HG03378 (cell line): ENCODE data around the gene PAWR.
"Not testable (repeated sequence)": the region's sequence is repeated elsewhere in the genome, so short reads cannot be mapped to it uniquely, and the experiment has no call there.

Source experiments
- ATAC-seq: cut with Tn5 transposase; IDR thresholded peaks from one replicate; pipeline ENCODE4 v1.9.1; 2021; ENCODE audit warnings: mild to moderate bottlenecking, moderate library complexity; ENCODE audit not compliant: unreplicated experiment

PAWR gene

DNA sequence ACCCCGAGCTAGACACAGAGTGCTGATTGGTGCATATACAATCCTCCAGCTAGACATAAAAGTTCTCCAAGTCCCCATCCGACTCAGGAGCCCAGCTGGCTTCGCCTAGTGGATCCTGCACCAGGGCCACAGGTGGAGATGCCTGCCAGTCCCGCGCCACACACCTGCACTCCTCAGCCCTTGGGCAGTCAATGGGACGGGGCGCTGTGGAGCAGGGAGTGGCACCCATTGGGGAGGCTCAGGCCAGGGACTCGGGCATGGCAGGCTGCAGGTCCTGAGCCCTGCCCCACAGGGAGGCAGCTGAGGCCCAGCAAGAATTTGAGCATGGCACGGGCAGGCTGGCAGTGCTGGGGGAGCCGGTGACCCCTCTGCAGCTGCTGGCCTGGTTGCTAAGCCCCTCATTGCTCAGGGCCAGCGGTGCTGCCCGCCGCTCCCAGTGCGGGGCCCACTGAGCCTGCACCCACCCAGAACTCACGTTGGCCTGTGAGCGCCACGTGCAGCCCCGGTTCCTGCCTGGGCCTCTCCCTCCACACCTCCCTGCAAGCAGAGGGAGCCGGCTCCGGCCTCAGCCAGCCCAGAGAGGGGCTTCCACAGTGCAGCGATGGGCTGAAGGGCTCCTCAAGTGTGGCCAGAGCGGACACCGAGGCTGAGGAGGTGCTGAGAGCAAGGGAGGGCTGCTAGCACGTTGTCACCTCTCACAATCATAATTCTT is 136.7 kb downstream of the PAWR start:
- no peak for ATAC-seq

DNA sequence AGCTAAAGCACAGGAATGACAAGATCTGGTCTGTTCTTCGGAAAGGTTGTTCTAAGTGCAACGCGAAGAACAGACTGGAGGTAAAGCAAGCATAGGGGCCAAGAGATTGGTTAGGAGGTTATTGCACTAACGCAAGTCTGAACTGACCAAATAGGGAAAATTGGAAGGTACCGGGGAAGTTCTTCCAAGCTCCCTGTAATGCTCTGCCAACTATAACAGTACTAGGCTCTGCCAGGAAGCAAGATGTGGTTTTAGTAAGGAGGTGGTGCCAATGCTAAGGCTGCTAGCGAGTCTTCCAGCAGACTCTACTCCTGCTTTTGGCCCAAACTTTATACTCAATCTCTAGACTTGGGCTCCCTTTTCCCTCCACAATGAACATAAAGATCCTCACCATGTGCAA is 138.6 kb downstream of the PAWR start:
- no peak for ATAC-seq

DNA sequence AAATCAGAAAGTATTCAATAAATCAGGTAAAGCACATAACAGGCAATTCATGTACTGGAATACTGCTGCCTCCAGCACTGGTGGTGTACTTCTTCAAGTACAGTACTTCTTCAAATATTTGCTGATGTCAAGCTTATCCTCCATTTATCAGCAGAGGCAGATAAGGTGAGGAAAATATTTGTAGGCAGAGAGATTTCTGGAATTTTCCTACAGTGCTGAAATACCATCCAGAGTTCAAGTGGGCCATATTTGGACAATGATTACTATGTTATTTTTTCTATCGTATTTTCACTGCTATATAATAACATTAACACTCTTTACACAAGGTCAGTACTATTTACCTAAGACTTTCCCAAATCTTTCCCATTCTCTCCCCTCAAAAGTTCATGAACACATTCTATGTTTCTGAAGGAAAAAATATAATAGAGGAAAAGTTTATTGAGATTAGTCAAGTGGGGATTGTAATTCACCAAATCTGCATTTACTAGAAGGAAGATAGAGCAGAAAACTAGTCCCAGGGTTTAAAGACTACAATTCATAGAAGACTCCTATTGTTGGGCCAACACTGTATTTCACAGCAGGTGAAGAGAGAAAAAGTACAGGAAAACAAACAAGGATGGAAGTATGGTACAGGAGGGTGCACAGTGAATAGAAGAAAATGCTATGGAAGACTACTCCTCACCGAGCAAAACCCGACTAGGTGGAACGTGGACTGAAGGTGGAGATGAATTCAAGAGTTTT is 141.1 kb downstream of the PAWR start:
- no peak for ATAC-seq

DNA sequence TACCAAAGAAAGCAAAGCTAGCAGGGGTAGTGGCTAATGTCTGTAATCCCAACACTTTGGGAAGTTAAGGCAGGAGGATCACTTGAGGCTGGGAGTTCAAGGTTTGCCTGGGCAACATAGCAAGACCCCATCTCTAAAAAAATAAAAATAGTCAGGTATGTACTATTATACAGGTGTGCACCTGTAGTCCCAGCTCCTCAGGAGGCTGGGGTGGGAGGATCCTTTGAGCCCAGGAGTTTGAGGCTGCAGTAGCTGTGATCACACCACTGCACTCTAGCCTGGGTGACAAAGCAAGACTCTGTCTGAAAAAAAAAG is 142.2 kb downstream of the PAWR start:
- ATAC-seq, result no peak

DNA sequence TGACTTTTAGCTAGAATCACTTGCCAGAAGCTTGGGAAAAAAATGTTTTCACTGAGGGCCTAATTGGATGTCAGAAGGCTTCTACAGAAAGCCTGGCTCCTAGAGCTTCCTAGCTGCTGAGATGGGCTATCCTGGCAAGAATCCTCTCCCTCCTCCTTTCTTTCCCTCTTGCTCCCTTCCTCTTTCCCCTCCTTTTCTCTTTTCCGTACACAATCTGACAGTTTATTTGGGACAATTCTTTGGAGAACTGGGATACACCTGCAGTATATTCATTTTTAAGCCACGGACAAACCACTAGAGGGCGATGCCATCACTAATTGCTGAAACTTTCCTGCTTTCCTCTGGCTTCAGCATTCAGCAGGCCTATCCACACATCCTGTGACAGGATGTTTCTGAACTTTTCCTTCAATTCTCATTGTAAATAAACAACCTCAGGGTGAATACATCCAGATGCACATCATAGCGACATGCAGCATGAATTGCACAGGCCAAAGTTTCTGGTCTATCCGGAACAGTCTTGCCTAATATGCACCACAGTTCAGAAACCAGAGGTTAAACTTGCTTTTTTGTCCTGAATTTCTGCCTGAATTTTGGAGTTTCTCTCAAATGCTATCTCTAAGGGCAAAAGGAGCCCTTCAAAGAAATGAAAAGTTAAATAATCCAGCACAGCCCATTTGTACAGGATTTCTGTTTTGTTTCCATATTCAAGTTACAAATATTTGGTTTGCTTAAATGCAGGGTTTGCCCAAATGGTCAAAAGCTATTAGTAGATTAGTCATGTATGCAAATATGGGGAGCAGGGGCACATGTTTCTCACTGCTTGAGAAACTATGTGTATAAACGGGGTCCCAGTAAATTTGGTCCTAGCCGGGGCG is 142.8 kb downstream of the PAWR start:
- ATAC-seq, result peak; percentile 91

DNA sequence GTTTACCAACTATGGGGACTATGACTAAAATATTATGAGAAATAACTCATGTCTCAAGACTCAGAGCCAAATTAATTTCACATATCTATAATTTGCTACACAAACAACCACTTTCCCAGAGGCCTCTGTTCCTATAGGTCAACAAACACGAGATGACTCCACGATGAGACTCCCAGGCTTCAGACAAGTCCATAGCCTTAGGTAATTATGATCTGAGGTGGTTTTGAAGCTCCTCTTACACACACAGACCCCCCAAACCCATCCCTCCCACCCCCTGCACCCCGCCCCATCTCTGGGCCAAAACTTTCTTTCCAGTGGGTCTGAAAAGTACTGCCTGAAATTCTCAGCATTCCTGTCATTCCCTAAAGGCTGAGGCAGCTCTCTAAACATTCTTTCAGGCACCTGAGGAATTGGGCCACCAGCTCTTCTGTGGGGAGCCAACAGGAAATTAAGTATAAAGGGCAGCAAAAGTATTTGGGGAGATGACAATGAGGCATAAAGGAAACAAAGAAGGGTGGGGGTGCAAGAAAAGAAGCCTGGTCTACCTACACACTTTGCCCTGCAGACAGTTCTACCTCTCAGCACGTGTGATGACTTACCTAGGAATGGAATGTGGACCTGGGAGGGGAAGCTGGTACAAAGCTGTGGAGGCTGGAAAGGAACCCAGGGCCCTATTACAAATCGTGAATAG is 143.6 kb downstream of the PAWR start:
- ATAC-seq, result no peak

DNA sequence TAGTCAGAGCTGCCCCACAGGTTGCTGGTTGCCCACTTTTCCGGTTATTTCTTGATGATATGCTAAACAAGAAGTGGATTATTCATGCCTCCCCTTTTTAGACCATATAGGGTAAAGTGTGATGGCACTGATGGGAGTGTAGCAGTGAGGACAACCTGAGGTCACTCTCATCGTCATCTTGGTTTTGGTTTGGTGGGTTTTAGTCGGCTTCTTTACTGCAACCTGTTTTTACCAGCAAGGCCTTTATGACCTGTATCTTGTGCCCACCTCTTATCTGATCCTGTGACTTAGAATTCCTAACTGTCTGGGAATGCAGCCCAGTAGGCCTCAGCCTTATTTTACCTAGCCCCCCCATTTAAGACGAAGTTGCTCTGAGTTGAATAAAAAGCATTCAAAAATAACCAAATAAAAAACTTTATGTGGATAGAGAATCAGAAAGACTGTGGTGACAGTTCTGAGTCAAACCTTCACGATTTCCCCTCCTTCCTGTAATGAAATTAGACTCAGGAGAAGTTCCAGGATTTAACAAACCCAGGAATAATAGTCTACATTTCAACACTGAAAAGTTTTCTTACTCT is 144.2 kb downstream of the PAWR start:
- ATAC-seq, result no peak

DNA sequence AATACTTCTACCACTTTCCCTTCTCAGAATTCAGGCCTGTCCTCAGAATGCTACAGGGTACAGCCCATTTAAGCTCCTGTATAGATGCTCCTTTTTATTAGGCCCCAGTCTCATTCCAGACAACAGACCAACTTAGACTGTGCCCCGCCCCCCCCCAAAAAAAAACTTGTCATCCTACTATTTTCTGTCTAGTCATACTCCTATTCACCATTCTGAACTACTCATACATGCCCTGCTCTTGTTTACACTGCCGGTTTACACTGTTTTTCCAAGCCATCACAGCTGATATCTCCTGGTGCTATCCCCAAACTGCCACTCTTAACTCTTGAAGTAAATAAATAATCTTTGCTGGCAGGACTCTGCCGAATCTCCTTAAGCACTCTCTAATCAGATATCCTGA is 146.3 kb downstream of the PAWR start:
- ATAC-seq, result not testable (repeated sequence)

DNA sequence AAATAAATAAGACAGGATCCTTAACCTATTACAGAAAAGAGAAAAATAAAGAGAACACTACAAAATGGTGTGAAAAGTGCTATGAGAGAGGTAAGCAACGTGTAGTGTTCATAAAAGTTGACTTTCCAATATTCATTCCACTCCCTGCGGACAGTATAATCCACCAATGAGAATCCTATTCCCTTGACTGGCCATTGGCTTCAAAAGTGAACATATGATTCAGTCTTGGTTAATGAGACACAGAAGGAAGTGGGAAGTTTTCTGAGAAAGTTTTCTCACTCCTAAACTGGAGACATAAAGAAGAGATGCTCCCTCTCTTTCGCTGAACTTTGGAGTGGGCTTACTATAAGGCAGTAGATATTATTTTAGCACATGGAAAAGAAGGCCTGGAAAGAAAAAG is 153.1 kb downstream of the PAWR start:
- no peak for ATAC-seq

DNA sequence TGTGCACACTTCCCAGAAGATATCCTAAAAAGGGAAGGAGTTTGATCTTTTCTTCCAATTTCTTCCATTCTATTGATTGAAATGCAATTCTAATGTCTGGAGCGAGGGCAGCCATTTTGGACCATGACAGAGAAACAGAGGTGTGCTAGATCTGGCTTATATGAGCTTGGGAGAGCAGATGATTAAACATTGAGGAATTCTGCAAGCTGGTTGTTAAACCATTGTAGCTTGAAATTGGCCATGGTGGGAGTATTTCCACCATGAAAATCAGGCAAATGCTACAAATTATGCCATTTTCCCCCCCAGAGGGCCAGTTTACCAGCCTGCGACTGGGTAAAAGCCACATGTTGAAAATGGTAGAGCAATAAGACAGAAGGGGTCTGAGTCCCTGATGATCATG is 155.0 kb downstream of the PAWR start:
- ATAC-seq, result no peak
